Activated T-cell treated with anti-CD3 and anti-CD28 coated beads, Interleukin-2, amount 50 U/mL, for 4 hours (primary cell): Measurements from ENCODE around the gene METAP1. TPM values are rescaled to one million over a fixed set of nuclear protein-coding genes. Genes with fewer than 3 reads are reported as not detected.
A peak's percentile ranks its signal among the peaks of the same experiment; 100 is the strongest.
"Not testable (repeated sequence)": the region's sequence is repeated elsewhere in the genome, so short reads cannot be mapped to it uniquely, and the experiment has no call there.

Experiments used
- ATAC-seq, 2 donors: fragments of 200-7000 bp; cut with Tn5 transposase; one replicate each; pipeline ENCODE4 v1.10.0; 2021
- DNase-seq: peaks from one replicate; pipeline ENCODE4 v3.0.0-alpha.2; 2020
- H3K27me3 Mint-ChIP-seq: one replicate; pipeline ENCODE4 v1.8.0; 2021; ENCODE audit warnings: low read depth, mixed read lengths
- H3K36me3 Mint-ChIP-seq: one replicate; pipeline ENCODE4 v1.8.0; 2022; ENCODE audit warnings: mixed read lengths; ENCODE audit not compliant: insufficient read depth
- H3K4me1 Mint-ChIP-seq: one replicate; pipeline ENCODE4 v1.8.0; 2021; ENCODE audit warnings: low read depth, mixed read lengths
- H3K4me3 Mint-ChIP-seq: one replicate; pipeline ENCODE4 v1.8.0; 2021; ENCODE audit warnings: mild to moderate bottlenecking, moderate library complexity, mixed read lengths
- H3K9me3 Mint-ChIP-seq: one replicate; pipeline ENCODE4 v1.8.0; 2021; ENCODE audit warnings: mixed read lengths
- total RNA-seq, 3 donors: library from RNA; stranded (reverse); gene quantifications; one replicate each; pipeline ENCODE4 v1.2.1, GENCODE V29; 2021

Gene METAP1
- total RNA-seq, 3 donors from 2014 or later: 60.5 to 70.9 (median 69.9) TPM

GRCh38 chr4:99022566-99022965 is 27.0 kb downstream of the METAP1 start:
- peaks cover 18% of the 10 kb centered on the region for H3K9me3 Mint-ChIP-seq
- DNase-seq (no peak), ATAC-seq (no peak)
- H3K4me3 Mint-ChIP-seq: no peak overlapping the region
- no peaks in the 10 kb centered on the region for H3K27me3 Mint-ChIP-seq
- peaks cover 52% of the 10 kb centered on the region for H3K4me1 Mint-ChIP-seq
- peaks cover 22% of the 10 kb centered on the region for H3K36me3 Mint-ChIP-seq

GRCh38 chr4:99023800-99024251 is 28.3 kb downstream of the METAP1 start:
- H3K9me3 Mint-ChIP-seq: peaks cover 18% of the 10 kb centered on the region
- peaks cover 19% of the 10 kb centered on the region for H3K36me3 Mint-ChIP-seq
- not testable (repeated sequence) for DNase-seq, ATAC-seq, H3K27me3 Mint-ChIP-seq, H3K4me3 Mint-ChIP-seq
- peaks cover 59% of the 10 kb centered on the region for H3K4me1 Mint-ChIP-seq

- ATAC-seq (no peak), DNase-seq (no peak)
- Mint-ChIP-seq H3K36me3 (peaks cover 15% of the 10 kb centered on the region), H3K9me3 (peaks cover 14% of the 10 kb centered on the region), H3K4me3 (no peak overlapping the region), H3K27me3 (no peaks in the 10 kb centered on the region), H3K4me1 (peaks cover 64% of the 10 kb centered on the region)
Measured at GRCh38 chr4:99024481-99025275, 29.2 kb downstream of the METAP1 start.

GRCh38 chr4:99025506-99025905 is 30.0 kb downstream of the METAP1 start:
- H3K27me3 Mint-ChIP-seq: no peaks in the 10 kb centered on the region
- peaks cover 16% of the 10 kb centered on the region for H3K36me3 Mint-ChIP-seq
- DNase-seq (no peak), ATAC-seq (no peak)
- H3K9me3 Mint-ChIP-seq: peaks cover 13% of the 10 kb centered on the region
- H3K4me3 Mint-ChIP-seq: no peak overlapping the region
- H3K4me1 Mint-ChIP-seq: peaks cover 72% of the 10 kb centered on the region

GRCh38 chr4:99027304-99027703 is 31.8 kb downstream of the METAP1 start:
- H3K36me3 Mint-ChIP-seq: peaks cover 8% of the 10 kb centered on the region
- no peak for ATAC-seq
- H3K27me3 Mint-ChIP-seq: no peaks in the 10 kb centered on the region

GRCh38 chr4:99028187-99028586 is 32.7 kb downstream of the METAP1 start:
- DNase-seq (no peak), ATAC-seq (peak; percentile 34 to 50)
- H3K4me1 Mint-ChIP-seq: peaks cover 66% of the 10 kb centered on the region
- H3K4me3 Mint-ChIP-seq: no peak overlapping the region
- no peaks in the 10 kb centered on the region for H3K27me3 Mint-ChIP-seq
- peaks cover 8% of the 10 kb centered on the region for H3K36me3 Mint-ChIP-seq
- no peaks in the 10 kb centered on the region for H3K9me3 Mint-ChIP-seq

More at GRCh38 chr4:99027304-99027703, 31.8 kb downstream of the METAP1 start:
- peaks cover 72% of the 10 kb centered on the region for H3K4me1 Mint-ChIP-seq
- H3K9me3 Mint-ChIP-seq: no peaks in the 10 kb centered on the region
- no peak overlapping the region for H3K4me3 Mint-ChIP-seq
- no peak for DNase-seq

GRCh38 chr4:99029018-99029735 is 33.7 kb downstream of the METAP1 start:
- Mint-ChIP-seq H3K27me3 (no peaks in the 10 kb centered on the region), H3K9me3 (no peaks in the 10 kb centered on the region), H3K4me3 (no peak overlapping the region), H3K36me3 (peaks cover 11% of the 10 kb centered on the region), H3K4me1 (peaks cover 58% of the 10 kb centered on the region)
- DNase-seq (no peak), ATAC-seq (peak in 1 of 2 donors; percentile 51)

- Mint-ChIP-seq H3K9me3 (no peaks in the 10 kb centered on the region), H3K27me3 (no peaks in the 10 kb centered on the region), H3K4me3 (no peak overlapping the region), H3K4me1 (peaks cover 52% of the 10 kb centered on the region), H3K36me3 (peaks cover 15% of the 10 kb centered on the region)
- no peak for ATAC-seq
- no peak for DNase-seq
Measured at GRCh38 chr4:99029852-99030251, 34.3 kb downstream of the METAP1 start.

GRCh38 chr4:99033956-99034355 is 38.4 kb downstream of the METAP1 start:
- H3K4me1 Mint-ChIP-seq: peaks cover 20% of the 10 kb centered on the region
- H3K36me3 Mint-ChIP-seq: peaks cover 42% of the 10 kb centered on the region

GRCh38 chr4:99038213-99038612 is 42.7 kb downstream of the METAP1 start:
- Mint-ChIP-seq H3K4me1 (peaks cover 8% of the 10 kb centered on the region), H3K27me3 (no peaks in the 10 kb centered on the region), H3K4me3 (no peak overlapping the region), H3K36me3 (peaks cover 40% of the 10 kb centered on the region), H3K9me3 (peaks cover 9% of the 10 kb centered on the region)
- DNase-seq (no peak), ATAC-seq (no peak)

More at GRCh38 chr4:99033956-99034355, 38.4 kb downstream of the METAP1 start:
- Mint-ChIP-seq H3K27me3 (no peaks in the 10 kb centered on the region), H3K9me3 (peaks cover 9% of the 10 kb centered on the region), H3K4me3 (no peak overlapping the region)
- no peak for ATAC-seq
- DNase-seq: no peak

GRCh38 chr4:99043346-99043745 is 47.8 kb downstream of the METAP1 start:
- DNase-seq: no peak
- peaks cover 17% of the 10 kb centered on the region for H3K4me1 Mint-ChIP-seq
- ATAC-seq: no peak

GRCh38 chr4:99047710-99048109 is 52.2 kb downstream of the METAP1 start:
- Mint-ChIP-seq H3K36me3 (peaks cover 48% of the 10 kb centered on the region), H3K4me1 (peaks cover 21% of the 10 kb centered on the region), H3K9me3 (no peaks in the 10 kb centered on the region), H3K27me3 (no peaks in the 10 kb centered on the region), H3K4me3 (no peak overlapping the region)
- DNase-seq: no peak
- ATAC-seq: no peak

More at GRCh38 chr4:99043346-99043745, 47.8 kb downstream of the METAP1 start:
- H3K9me3 Mint-ChIP-seq: peaks cover 2% of the 10 kb centered on the region
- H3K27me3 Mint-ChIP-seq: no peaks in the 10 kb centered on the region
- no peak overlapping the region for H3K4me3 Mint-ChIP-seq
- H3K36me3 Mint-ChIP-seq: peaks cover 26% of the 10 kb centered on the region

GRCh38 chr4:99052902-99053301 is 57.4 kb downstream of the METAP1 start:
- no peak overlapping the region for H3K4me3 Mint-ChIP-seq
- H3K36me3 Mint-ChIP-seq: peaks cover 50% of the 10 kb centered on the region
- DNase-seq (no peak), ATAC-seq (peak; percentile 80 to 81)
- H3K9me3 Mint-ChIP-seq: no peaks in the 10 kb centered on the region
- H3K27me3 Mint-ChIP-seq: no peaks in the 10 kb centered on the region
- peaks cover 32% of the 10 kb centered on the region for H3K4me1 Mint-ChIP-seq

GRCh38 chr4:99054428-99054994 is 59.0 kb downstream of the METAP1 start:
- Mint-ChIP-seq H3K4me3 (no peak overlapping the region), H3K27me3 (no peaks in the 10 kb centered on the region), H3K36me3 (peaks cover 44% of the 10 kb centered on the region), H3K4me1 (peaks cover 32% of the 10 kb centered on the region), H3K9me3 (no peaks in the 10 kb centered on the region)
- no peak for DNase-seq
- ATAC-seq: peak in 1 of 2 donors; percentile 10
